ENCODE results near the gene GPR3.

GPR3 gene

GRCh38 chr1:27346991-27347624, 45.3 kb upstream of the GPR3 start:
- TF ChIP-seq CTCF (IDR thresholded peaks at IDR 0.05; ENCODE audit: low read depth, low read length): no peak
- H3K27ac ChIP-seq: no peak overlapping the region
- DNase-seq: no peak
- H3K9me3 ChIP-seq (ENCODE audit: severe bottlenecking): no peaks in the 10 kb centered on the region
- H3K4me3 ChIP-seq (ENCODE audit: low read depth, low read length): no peak overlapping the region
- no peaks in the 10 kb centered on the region for H3K27me3 ChIP-seq (ENCODE audit: insufficient read depth, low read depth, severe bottlenecking)
- peaks cover 7% of the 10 kb centered on the region for H3K36me3 ChIP-seq

- Histone ChIP-seq H3K27ac (peak overlapping the region; percentile 81), H3K27me3 (ENCODE audit: insufficient read depth, low read depth, severe bottlenecking) (no peaks in the 10 kb centered on the region), H3K9me3 (ENCODE audit: severe bottlenecking) (no peaks in the 10 kb centered on the region), H3K36me3 (peaks cover 9% of the 10 kb centered on the region), H3K4me3 (ENCODE audit: low read depth, low read length) (peak overlapping the region; percentile 65)
- TF ChIP-seq CTCF (IDR thresholded peaks at IDR 0.05; ENCODE audit: low read depth, low read length): no peak
- DNase-seq: peak; percentile 86
Measured at GRCh38 chr1:27348861-27349783, 43.3 kb upstream of the GPR3 start.

- no peak for TF ChIP-seq CTCF (IDR thresholded peaks at IDR 0.05; ENCODE audit: low read depth, low read length)
- Histone ChIP-seq H3K27me3 (ENCODE audit: insufficient read depth, low read depth, severe bottlenecking) (no peaks in the 10 kb centered on the region), H3K27ac (peak overlapping the region; percentile 81), H3K36me3 (peaks cover 10% of the 10 kb centered on the region), H3K9me3 (ENCODE audit: severe bottlenecking) (no peaks in the 10 kb centered on the region), H3K4me3 (ENCODE audit: low read depth, low read length) (peak overlapping the region; percentile 65)
- peak; percentile 83 for DNase-seq
Measured at GRCh38 chr1:27349784-27350662, 42.4 kb upstream of the GPR3 start.

- no peak overlapping the region for H3K4me3 ChIP-seq (ENCODE audit: low read depth, low read length)
- H3K9me3 ChIP-seq (ENCODE audit: severe bottlenecking): no peaks in the 10 kb centered on the region
- no peaks in the 10 kb centered on the region for H3K27me3 ChIP-seq (ENCODE audit: insufficient read depth, low read depth, severe bottlenecking)
- H3K27ac ChIP-seq: peak overlapping the region; percentile 51
- H3K36me3 ChIP-seq: peaks cover 15% of the 10 kb centered on the region
- no peak for TF ChIP-seq CTCF (IDR thresholded peaks at IDR 0.05; ENCODE audit: low read depth, low read length)
- DNase-seq: no peak
Measured at GRCh38 chr1:27350663-27351540, 41.5 kb upstream of the GPR3 start.

DNA sequence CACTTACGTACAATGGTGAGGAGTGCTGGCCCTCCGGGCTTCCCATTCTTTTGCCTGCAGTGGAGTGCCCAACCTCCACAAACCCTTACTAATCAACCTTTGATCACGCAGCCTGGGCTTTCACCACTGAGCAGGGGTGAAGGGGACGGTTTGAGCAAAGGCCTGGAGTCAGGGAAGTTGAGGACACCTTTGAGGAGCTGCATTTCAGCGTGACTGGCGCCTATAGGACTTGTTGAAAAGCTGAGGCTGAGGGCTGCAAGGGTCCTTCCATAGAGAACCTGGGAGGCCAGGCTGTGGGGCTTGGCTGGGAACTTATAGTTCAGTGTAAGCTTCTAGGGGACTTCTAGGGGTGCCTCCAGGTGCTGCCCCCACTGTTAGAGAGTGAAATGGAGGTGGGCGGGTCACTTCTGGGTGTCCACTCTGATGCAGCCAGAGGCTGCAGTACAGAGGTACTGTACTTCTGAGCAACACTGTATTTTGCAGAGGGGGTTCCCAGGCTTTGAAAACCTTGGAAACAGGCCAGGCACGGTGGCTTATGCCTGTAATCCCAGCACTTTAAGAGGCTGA, 40.8 kb upstream of the GPR3 start:
- Histone ChIP-seq H3K27me3 (ENCODE audit: insufficient read depth, low read depth, severe bottlenecking) (no peaks in the 10 kb centered on the region), H3K9me3 (ENCODE audit: severe bottlenecking) (no peaks in the 10 kb centered on the region), H3K36me3 (peaks cover 15% of the 10 kb centered on the region), H3K4me3 (ENCODE audit: low read depth, low read length) (no peak overlapping the region), H3K27ac (peak overlapping the region; percentile 51)
- DNase-seq: peak; percentile 62
- no peak for TF ChIP-seq CTCF (IDR thresholded peaks at IDR 0.05; ENCODE audit: low read depth, low read length)

All from WERI-Rb-1 (cell line).